ENCODE data around the gene ZNF654. TPM values are rescaled to one million over a fixed set of nuclear protein-coding genes. Genes with fewer than 3 reads are reported as not detected.

Gene ZNF654
- total RNA-seq, 2 experiments from 2014 or later, result 5.6 to 18.5 TPM

DNA sequence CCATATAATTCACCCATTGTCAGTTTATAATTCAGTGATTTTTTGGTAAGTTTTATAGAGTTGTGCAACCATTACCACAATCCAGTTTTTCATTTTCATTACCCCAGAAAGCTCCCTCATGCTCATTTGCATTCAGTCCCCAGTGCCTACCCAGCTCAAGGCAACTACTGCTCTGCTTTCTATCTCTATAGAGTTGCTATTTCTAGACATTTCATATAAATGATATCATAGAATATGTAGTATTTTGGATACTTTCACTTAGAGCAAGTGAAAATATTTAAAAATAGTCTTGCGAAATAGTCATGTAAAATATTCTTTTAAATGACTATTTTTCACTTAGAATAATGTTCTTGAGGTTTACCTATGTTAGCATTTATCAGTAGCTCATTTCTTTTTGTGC lies 42.1 kb downstream of the ZNF654 start:
- DNase-seq (ENCODE audit: low spot score), result no peak
- Histone ChIP-seq H3K36me3 (ENCODE audit: insufficient read depth, low read length) (peaks cover 36% of the 10 kb centered on the region), H3K27ac (ENCODE audit: low read depth, low read length, poor library complexity, severe bottlenecking) (no peak overlapping the region), H2AFZ (ENCODE audit: low read length) (no peak overlapping the region), H3K4me3 (ENCODE audit: low read depth, low read length, poor library complexity, severe bottlenecking) (no peak overlapping the region), H3K4me1 (ENCODE audit: insufficient read depth, low read length, poor library complexity, severe bottlenecking) (no peaks in the 10 kb centered on the region), H3K9me3 (ENCODE audit: low read length) (peaks cover 9% of the 10 kb centered on the region; the same call in 1 of the 2 replicates), H3K79me2 (ENCODE audit: insufficient read depth, low read depth, low read length) (peaks cover under 1% of the 10 kb centered on the region; the same call in 1 of the 2 replicates), H3K4me2 (ENCODE audit: low read length) (no peak overlapping the region), H4K20me1 (ENCODE audit: insufficient read depth, low read length) (peaks cover 4% of the 10 kb centered on the region; the same call in 1 of the 2 replicates), H3K9me2 (ENCODE audit: insufficient read depth, low read length) (0 out of 2 replicates have a peak, but pooled peaks cover 5% of the 10 kb centered on the region)
- intact Hi-C loops (cut with micrococcal nuclease; ENCODE audit: unreplicated experiment), result no loop called here
- TF ChIP-seq, protein P1, sequence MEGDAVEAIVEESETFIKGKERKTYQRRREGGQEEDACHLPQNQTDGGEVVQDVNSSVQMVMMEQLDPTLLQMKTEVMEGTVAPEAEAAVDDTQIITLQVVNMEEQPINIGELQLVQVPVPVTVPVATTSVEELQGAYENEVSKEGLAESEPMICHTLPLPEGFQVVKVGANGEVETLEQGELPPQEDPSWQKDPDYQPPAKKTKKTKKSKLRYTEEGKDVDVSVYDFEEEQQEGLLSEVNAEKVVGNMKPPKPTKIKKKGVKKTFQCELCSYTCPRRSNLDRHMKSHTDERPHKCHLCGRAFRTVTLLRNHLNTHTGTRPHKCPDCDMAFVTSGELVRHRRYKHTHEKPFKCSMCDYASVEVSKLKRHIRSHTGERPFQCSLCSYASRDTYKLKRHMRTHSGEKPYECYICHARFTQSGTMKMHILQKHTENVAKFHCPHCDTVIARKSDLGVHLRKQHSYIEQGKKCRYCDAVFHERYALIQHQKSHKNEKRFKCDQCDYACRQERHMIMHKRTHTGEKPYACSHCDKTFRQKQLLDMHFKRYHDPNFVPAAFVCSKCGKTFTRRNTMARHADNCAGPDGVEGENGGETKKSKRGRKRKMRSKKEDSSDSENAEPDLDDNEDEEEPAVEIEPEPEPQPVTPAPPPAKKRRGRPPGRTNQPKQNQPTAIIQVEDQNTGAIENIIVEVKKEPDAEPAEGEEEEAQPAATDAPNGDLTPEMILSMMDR (conservative IDR thresholded peaks at IDR 0.05; ENCODE audit: low read length), result no peak
- no peak for TF ChIP-seq EZH2phosphoT487 (IDR thresholded peaks at IDR 0.05; ENCODE audit: borderline replicate concordance, low read depth, low read length)
- POLR2A ChIA-PET, result interaction anchor here (0.8 to 1.9 kb wide), 4 partner anchors 11 to 48 kb away, joined by 3 to 5 read pairs (median 4); partner anchors contain the start of genes C3orf38 and ZNF654
- CTCF ChIA-PET (ENCODE audit: unreplicated experiment), result interaction anchor here (0.7 kb wide), 1 partner anchor 12 kb away, joined by 3 read pairs; no protein-coding TSS in a partner anchor
- BruUV-seq (replicated peaks), result no TSS peak

DNA sequence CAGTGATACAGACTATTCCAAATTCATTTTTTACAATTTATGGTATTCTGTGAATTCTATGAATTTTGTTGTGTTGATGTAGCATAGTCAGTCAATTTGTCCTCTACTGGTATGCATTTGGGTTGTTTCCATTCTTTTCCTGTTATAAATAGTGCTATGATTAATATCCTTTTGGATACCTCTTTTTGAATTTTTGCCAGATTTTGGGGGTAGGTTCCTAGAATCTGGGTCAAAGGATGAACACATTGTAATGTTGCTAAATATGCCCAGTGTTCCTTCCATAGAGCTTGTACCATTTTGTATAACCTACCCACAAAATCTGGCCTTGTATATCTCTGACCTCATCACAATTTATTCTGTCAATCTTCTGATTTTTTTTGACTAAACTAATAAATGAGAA lies 46.3 kb downstream of the ZNF654 start:
- no peaks in the 10 kb centered on the region for H3K79me2 ChIP-seq (ENCODE audit: insufficient read depth, low read depth, low read length)
- H3K27ac ChIP-seq (ENCODE audit: low read depth, low read length, poor library complexity, severe bottlenecking), result no peak overlapping the region
- DNase-seq (ENCODE audit: low spot score), result no peak
- no peak overlapping the region for H3K4me3 ChIP-seq (ENCODE audit: low read depth, low read length, poor library complexity, severe bottlenecking)
- peaks cover 6% of the 10 kb centered on the region; the same call in 1 of the 2 replicates for H3K9me3 ChIP-seq (ENCODE audit: low read length)
- peaks cover 4% of the 10 kb centered on the region; the same call in 1 of the 2 replicates for H4K20me1 ChIP-seq (ENCODE audit: insufficient read depth, low read length)
- no peak overlapping the region for H3K4me2 ChIP-seq (ENCODE audit: low read length)
- no peaks in the 10 kb centered on the region for H3K4me1 ChIP-seq (ENCODE audit: insufficient read depth, low read length, poor library complexity, severe bottlenecking)
- H2AFZ ChIP-seq (ENCODE audit: low read length), result no peak overlapping the region
- intact Hi-C loops (cut with micrococcal nuclease; ENCODE audit: unreplicated experiment), result no loop called here
- peaks cover 23% of the 10 kb centered on the region for H3K36me3 ChIP-seq (ENCODE audit: insufficient read depth, low read length)
- no peaks in the 10 kb centered on the region for H3K9me2 ChIP-seq (ENCODE audit: insufficient read depth, low read length)
- POLR2A ChIA-PET, result no interaction called here
- no TSS peak for BruUV-seq (replicated peaks)
- CTCF ChIA-PET (ENCODE audit: unreplicated experiment), result no interaction called here
- TF ChIP-seq EZH2phosphoT487 (IDR thresholded peaks at IDR 0.05; ENCODE audit: borderline replicate concordance, low read depth, low read length), result no peak
- TF ChIP-seq, protein P1 (conservative IDR thresholded peaks at IDR 0.05; ENCODE audit: low read length), result no peak

DNA sequence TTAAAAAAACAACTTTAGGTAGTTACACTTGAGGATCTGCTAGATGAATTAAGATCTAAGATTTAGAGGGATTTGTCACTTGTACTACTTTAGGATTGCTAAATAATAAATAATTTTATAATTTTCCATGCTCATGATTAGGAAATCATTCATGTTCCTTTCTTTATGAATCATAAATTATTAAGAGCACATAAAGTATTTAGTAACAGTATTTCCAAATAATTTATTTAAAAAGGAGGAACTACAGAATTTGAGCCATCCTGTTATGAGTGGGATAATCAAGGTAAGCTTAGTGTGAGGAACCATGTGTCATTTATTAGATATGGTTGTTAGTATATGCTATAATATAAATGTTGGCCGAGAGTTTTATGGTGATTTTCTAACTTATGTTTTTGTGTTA lies 53.2 kb downstream of the ZNF654 start:
- no peak for TF ChIP-seq EZH2phosphoT487 (IDR thresholded peaks at IDR 0.05; ENCODE audit: borderline replicate concordance, low read depth, low read length)
- Histone ChIP-seq H3K36me3 (ENCODE audit: insufficient read depth, low read length) (peaks cover 23% of the 10 kb centered on the region; the same call in 1 of the 2 replicates), H3K4me1 (ENCODE audit: insufficient read depth, low read length, poor library complexity, severe bottlenecking) (no peaks in the 10 kb centered on the region), H4K20me1 (ENCODE audit: insufficient read depth, low read length) (peaks cover 8% of the 10 kb centered on the region), H3K9me3 (ENCODE audit: low read length) (no peaks in the 10 kb centered on the region), H3K79me2 (ENCODE audit: insufficient read depth, low read depth, low read length) (no peaks in the 10 kb centered on the region), H3K27ac (ENCODE audit: low read depth, low read length, poor library complexity, severe bottlenecking) (no peak overlapping the region), H3K4me3 (ENCODE audit: low read depth, low read length, poor library complexity, severe bottlenecking) (no peak overlapping the region), H3K4me2 (ENCODE audit: low read length) (no peak overlapping the region), H2AFZ (ENCODE audit: low read length) (no peak overlapping the region), H3K9me2 (ENCODE audit: insufficient read depth, low read length) (no peaks in the 10 kb centered on the region)
- intact Hi-C loops (cut with micrococcal nuclease; ENCODE audit: unreplicated experiment), result loop anchor here (2.0 to 5.0 kb wide), 3 partner anchors 55 to 340 kb away; partner anchors contain the start of genes CGGBP1 and ZNF654
- ChIA-PET CTCF (ENCODE audit: unreplicated experiment) (no interaction called here), POLR2A (interaction anchor here (1.2 to 1.5 kb wide), 4 partner anchors 12 to 454 kb away, joined by 3 to 4 read pairs (median 3); no protein-coding TSS in a partner anchor)
- BruUV-seq (replicated peaks), result no TSS peak
- no peak for DNase-seq (ENCODE audit: low spot score)

Data from OCI-LY7 (cell line).